Astrocyte (in vitro differentiated cells and primary cell): ENCODE data around the gene RGS1. TPM values are rescaled to one million over a fixed set of nuclear protein-coding genes. Genes with fewer than 3 reads are reported as not detected.

ENCODE experiments used
- DNase-seq: peaks from one replicate; pipeline ENCODE4 v3.0.0-alpha.2; 2010; ENCODE audit warnings: low read depth
- FAIRE-seq: peaks from 2 replicates; lab custom pipeline; 2011; peaks lifted over from hg19 to GRCh38; lab: Jason Lieb, UNC
- H2AFZ ChIP-seq: 2 replicates; pipeline ENCODE4 v1.6.0; 2012; ENCODE audit warnings: low read depth, low read length, inconsistent platforms
- H3K27ac ChIP-seq: 2 replicates; pipeline ENCODE4 v1.5.1; 2011; ENCODE audit warnings: low read depth, low read length, inconsistent platforms
- H3K27me3 ChIP-seq: 2 replicates; pipeline ENCODE4 v1.6.0; 2011; ENCODE audit warnings: low read length, inconsistent platforms; ENCODE audit not compliant: insufficient read depth
- H3K36me3 ChIP-seq: 2 replicates; pipeline ENCODE4 v1.5.1; 2011; ENCODE audit warnings: low read length, inconsistent platforms; ENCODE audit not compliant: insufficient read depth
- H3K4me1 ChIP-seq: 2 replicates; pipeline ENCODE4 v1.5.1; 2011; ENCODE audit warnings: low read length, inconsistent platforms; ENCODE audit not compliant: insufficient read depth
- H3K4me2 ChIP-seq: 2 replicates; pipeline ENCODE4 v1.6.0; 2012; ENCODE audit warnings: low read length, inconsistent platforms
- H3K4me3 ChIP-seq: 2 replicates; pipeline ENCODE4 v1.5.1; 2011; ENCODE audit warnings: low read depth, mild to moderate bottlenecking, low read length, inconsistent platforms; ENCODE audit not compliant: insufficient read depth
- H3K79me2 ChIP-seq: 2 replicates; pipeline ENCODE4 v1.6.0; 2012; ENCODE audit warnings: mild to moderate bottlenecking, low read length, inconsistent platforms; ENCODE audit not compliant: insufficient read depth
- H3K9ac ChIP-seq: 2 replicates; pipeline ENCODE4 v1.6.0; 2012; ENCODE audit warnings: mild to moderate bottlenecking, low read length, inconsistent platforms
- H3K9me3 ChIP-seq: 2 replicates; pipeline ENCODE4 v1.5.1; 2012; ENCODE audit warnings: low read depth, mild to moderate bottlenecking, low read length, inconsistent platforms; ENCODE audit not compliant: insufficient read depth
- H4K20me1 ChIP-seq: 2 replicates; pipeline ENCODE4 v1.6.0; 2012; ENCODE audit warnings: low read length, inconsistent platforms; ENCODE audit not compliant: insufficient read depth
- H3K27ac Mint-ChIP-seq: one replicate; pipeline ENCODE4 v1.8.0; 2021; ENCODE audit warnings: mild to moderate bottlenecking, mixed read lengths; ENCODE audit not compliant: unreplicated experiment
- H3K27me3 Mint-ChIP-seq: one replicate; pipeline ENCODE4 v1.8.0; 2021; ENCODE audit warnings: low read depth, mixed read lengths; ENCODE audit not compliant: unreplicated experiment
- H3K36me3 Mint-ChIP-seq: one replicate; pipeline ENCODE4 v1.8.0; 2021; ENCODE audit warnings: low read depth, mixed read lengths; ENCODE audit not compliant: unreplicated experiment
- H3K4me1 Mint-ChIP-seq: one replicate; pipeline ENCODE4 v1.8.0; 2021; ENCODE audit warnings: low read depth, mixed read lengths; ENCODE audit not compliant: unreplicated experiment
- H3K4me3 Mint-ChIP-seq: one replicate; pipeline ENCODE4 v1.8.0; 2021; ENCODE audit warnings: mild to moderate bottlenecking, moderate library complexity, mixed read lengths; ENCODE audit not compliant: unreplicated experiment
- H3K9me3 Mint-ChIP-seq: one replicate; pipeline ENCODE4 v1.8.0; 2021; ENCODE audit warnings: mild to moderate bottlenecking, mixed read lengths; ENCODE audit not compliant: unreplicated experiment
- EZH2 ChIP-seq: IDR thresholded peaks from 2 replicates; pipeline ENCODE4 v1.6.1; 2012; ENCODE audit warnings: mild to moderate bottlenecking, low read length, inconsistent platforms; ENCODE audit not compliant: insufficient read depth
- total RNA-seq: library from RNA; stranded (reverse); gene quantifications from 2 replicates; pipeline ENCODE4 v1.2.1, GENCODE V29; 2021
- TF ChIP-seq, protein P1 (sequence below): IDR thresholded peaks from 2 replicates; pipeline ENCODE4 v1.5.1; 2011; ENCODE audit warnings: low read depth, mild to moderate bottlenecking, inconsistent platforms, low read length, moderate library complexity; ENCODE audit not compliant: insufficient read depth

Gene RGS1
- total RNA-seq, 1 donor from 2014 or later, result not detected

DNA sequence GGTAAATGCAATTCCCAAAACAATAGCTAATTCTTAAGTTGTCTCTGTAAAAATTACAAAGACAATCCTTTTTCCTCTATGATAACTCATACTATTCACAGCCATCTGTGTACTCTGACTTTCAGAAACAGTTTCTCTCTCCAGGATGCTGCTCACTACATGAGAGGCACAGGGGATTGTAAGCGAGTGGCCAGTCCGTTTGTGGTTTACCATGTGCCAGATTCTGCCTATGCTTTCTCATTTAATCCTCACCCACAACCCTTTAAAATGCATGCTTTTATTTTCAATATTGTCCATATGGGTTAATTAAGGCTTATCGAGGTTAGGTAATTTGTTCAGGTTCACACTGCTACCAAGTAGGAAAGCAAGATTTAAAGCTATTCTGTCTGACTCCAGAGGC lies 23.0 kb downstream of the RGS1 start:
- no peak overlapping the region for H2AFZ ChIP-seq
- H3K79me2 ChIP-seq, result no peaks in the 10 kb centered on the region
- H3K27me3 ChIP-seq, result no peaks in the 10 kb centered on the region
- no peaks in the 10 kb centered on the region for H3K9me3 Mint-ChIP-seq
- H3K27ac Mint-ChIP-seq, result no peak overlapping the region
- no peak for TF ChIP-seq EZH2
- TF ChIP-seq, protein P1, sequence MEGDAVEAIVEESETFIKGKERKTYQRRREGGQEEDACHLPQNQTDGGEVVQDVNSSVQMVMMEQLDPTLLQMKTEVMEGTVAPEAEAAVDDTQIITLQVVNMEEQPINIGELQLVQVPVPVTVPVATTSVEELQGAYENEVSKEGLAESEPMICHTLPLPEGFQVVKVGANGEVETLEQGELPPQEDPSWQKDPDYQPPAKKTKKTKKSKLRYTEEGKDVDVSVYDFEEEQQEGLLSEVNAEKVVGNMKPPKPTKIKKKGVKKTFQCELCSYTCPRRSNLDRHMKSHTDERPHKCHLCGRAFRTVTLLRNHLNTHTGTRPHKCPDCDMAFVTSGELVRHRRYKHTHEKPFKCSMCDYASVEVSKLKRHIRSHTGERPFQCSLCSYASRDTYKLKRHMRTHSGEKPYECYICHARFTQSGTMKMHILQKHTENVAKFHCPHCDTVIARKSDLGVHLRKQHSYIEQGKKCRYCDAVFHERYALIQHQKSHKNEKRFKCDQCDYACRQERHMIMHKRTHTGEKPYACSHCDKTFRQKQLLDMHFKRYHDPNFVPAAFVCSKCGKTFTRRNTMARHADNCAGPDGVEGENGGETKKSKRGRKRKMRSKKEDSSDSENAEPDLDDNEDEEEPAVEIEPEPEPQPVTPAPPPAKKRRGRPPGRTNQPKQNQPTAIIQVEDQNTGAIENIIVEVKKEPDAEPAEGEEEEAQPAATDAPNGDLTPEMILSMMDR, result no peak
- no peak for FAIRE-seq
- no peaks in the 10 kb centered on the region for H3K27me3 Mint-ChIP-seq
- H3K9me3 ChIP-seq, result no peaks in the 10 kb centered on the region
- H3K4me2 ChIP-seq, result no peak overlapping the region
- peaks cover 5% of the 10 kb centered on the region for H3K4me1 ChIP-seq
- H3K27ac ChIP-seq, result no peak overlapping the region
- DNase-seq, result no peak
- no peaks in the 10 kb centered on the region for H4K20me1 ChIP-seq
- H3K36me3 ChIP-seq, result no peaks in the 10 kb centered on the region
- H3K4me3 Mint-ChIP-seq, result no peak overlapping the region
- H3K4me3 ChIP-seq, result no peak overlapping the region
- peaks cover 11% of the 10 kb centered on the region for H3K4me1 Mint-ChIP-seq
- no peak overlapping the region for H3K9ac ChIP-seq
- no peaks in the 10 kb centered on the region for H3K36me3 Mint-ChIP-seq

DNA sequence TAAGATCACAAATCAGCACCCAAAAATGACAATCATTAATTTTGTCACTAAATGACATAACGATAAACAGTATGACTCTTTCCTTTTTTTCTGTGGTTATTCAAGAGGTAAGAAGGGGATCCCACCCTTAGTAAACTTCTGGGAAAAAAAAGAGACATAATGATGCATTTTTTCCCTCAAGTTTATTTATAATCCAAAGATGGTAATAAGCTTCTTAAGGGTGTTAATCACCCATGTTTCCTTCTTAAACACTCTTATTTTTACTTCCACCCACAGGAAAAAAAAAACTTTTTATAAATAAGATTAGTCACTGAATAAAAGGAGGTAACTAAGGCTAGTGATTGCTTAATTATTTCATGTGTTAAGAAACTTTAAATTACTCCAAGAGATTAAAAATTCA lies 24.7 kb downstream of the RGS1 start:
- H3K4me3 ChIP-seq, result no peak overlapping the region
- H3K27ac ChIP-seq, result no peak overlapping the region
- H3K36me3 Mint-ChIP-seq, result no peaks in the 10 kb centered on the region
- no peak for FAIRE-seq
- H3K9ac ChIP-seq, result no peak overlapping the region
- H3K36me3 ChIP-seq, result no peaks in the 10 kb centered on the region
- no peaks in the 10 kb centered on the region for H3K79me2 ChIP-seq
- no peaks in the 10 kb centered on the region for H3K27me3 Mint-ChIP-seq
- TF ChIP-seq, protein P1, result no peak
- no peak for TF ChIP-seq EZH2
- H2AFZ ChIP-seq, result no peak overlapping the region
- H3K4me3 Mint-ChIP-seq, result no peak overlapping the region
- H3K27me3 ChIP-seq, result no peaks in the 10 kb centered on the region
- no peak overlapping the region for H3K27ac Mint-ChIP-seq
- no peak for DNase-seq
- no peaks in the 10 kb centered on the region for H3K9me3 ChIP-seq
- peaks cover 5% of the 10 kb centered on the region for H3K4me1 ChIP-seq
- peaks cover 11% of the 10 kb centered on the region for H3K4me1 Mint-ChIP-seq
- H4K20me1 ChIP-seq, result no peaks in the 10 kb centered on the region
- no peaks in the 10 kb centered on the region for H3K9me3 Mint-ChIP-seq
- H3K4me2 ChIP-seq, result no peak overlapping the region

DNA sequence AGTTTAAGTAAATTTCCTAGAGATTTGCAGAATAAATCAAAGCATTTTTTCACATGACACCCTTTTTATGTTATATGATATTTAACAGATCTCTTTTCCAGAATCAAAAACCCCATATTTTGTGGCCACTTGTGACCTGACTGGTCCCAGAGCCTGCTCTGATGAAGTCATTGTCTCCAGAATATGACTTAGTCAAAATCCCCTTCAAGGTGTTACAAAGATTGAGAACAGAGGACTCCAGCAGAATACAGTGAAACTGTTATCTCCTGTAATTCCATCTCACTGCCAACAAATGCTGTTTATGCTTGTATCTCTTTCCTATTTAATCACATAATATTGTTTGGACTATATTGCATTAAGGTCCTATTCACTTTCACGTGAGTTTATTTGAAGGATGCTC lies 25.6 kb downstream of the RGS1 start:
- H3K27me3 ChIP-seq, result no peaks in the 10 kb centered on the region
- no peaks in the 10 kb centered on the region for H3K9me3 ChIP-seq
- no peak for TF ChIP-seq EZH2
- TF ChIP-seq, protein P1, result no peak
- Mint-ChIP-seq H3K4me3 (no peak overlapping the region), H3K4me1 (peaks cover 11% of the 10 kb centered on the region), H3K9me3 (no peaks in the 10 kb centered on the region), H3K36me3 (no peaks in the 10 kb centered on the region), H3K27me3 (no peaks in the 10 kb centered on the region), H3K27ac (no peak overlapping the region)
- H3K36me3 ChIP-seq, result no peaks in the 10 kb centered on the region
- H3K9ac ChIP-seq, result no peak overlapping the region
- FAIRE-seq (no peak), DNase-seq (no peak)
- H4K20me1 ChIP-seq, result no peaks in the 10 kb centered on the region
- H3K4me3 ChIP-seq, result no peak overlapping the region
- peaks cover 5% of the 10 kb centered on the region for H3K4me1 ChIP-seq
- H2AFZ ChIP-seq, result no peak overlapping the region
- H3K27ac ChIP-seq, result no peak overlapping the region
- no peak overlapping the region for H3K4me2 ChIP-seq
- H3K79me2 ChIP-seq, result no peaks in the 10 kb centered on the region
